UCSD-AML1 (cell line): ENCODE measurements around the gene IL12A.

Source experiments
- DNase-seq: peaks from one replicate; lab custom pipeline; 2025; ENCODE audit not compliant: unreplicated experiment; lab: John Stamatoyannopoulos, UW

IL12A gene

GRCh38 chr3:159988617-159989271, at the start of gene IL12A:
TSS of gene IL12A (plus strand) at chr3:159988835.
- DNase-seq, result peak; percentile 76

- DNase-seq, result no peak
These were observed 47.3 kb upstream of the IL12A start for GRCh38 chr3:159941038-159942000.

- DNase-seq, result no peak
These were observed 43.9 kb upstream of the IL12A start for GRCh38 chr3:159944781-159945180.

GRCh38 chr3:159945930-159946329, 42.7 kb upstream of the IL12A start:
- DNase-seq, result no peak

GRCh38 chr3:159947220-159947619, 41.4 kb upstream of the IL12A start:
- no peak for DNase-seq

- no peak for DNase-seq
These were observed 40.0 kb upstream of the IL12A start for GRCh38 chr3:159948429-159949144.

GRCh38 chr3:159950156-159950898, 38.3 kb upstream of the IL12A start:
- DNase-seq, result no peak

GRCh38 chr3:159951540-159951939, 37.1 kb upstream of the IL12A start:
- no peak for DNase-seq

- DNase-seq, result no peak
These were observed 35.1 kb upstream of the IL12A start for GRCh38 chr3:159953325-159954085.

GRCh38 chr3:159960188-159961148, 28.2 kb upstream of the IL12A start:
- no peak for DNase-seq

GRCh38 chr3:159964166-159964973, 24.3 kb upstream of the IL12A start:
- DNase-seq, result no peak

- no peak for DNase-seq
These were observed 17.3 kb upstream of the IL12A start for GRCh38 chr3:159971311-159971710.

GRCh38 chr3:159977295-159977694, 11.3 kb upstream of the IL12A start:
- no peak for DNase-seq

GRCh38 chr3:159978353-159978752, 10.3 kb upstream of the IL12A start:
- no peak for DNase-seq

GRCh38 chr3:159978918-159979703, 9.5 kb upstream of the IL12A start:
- DNase-seq, result no peak

GRCh38 chr3:159982442-159982974, 6.1 kb upstream of the IL12A start:
- no peak for DNase-seq

- no peak for DNase-seq
These were observed 1.3 kb upstream of the IL12A start for GRCh38 chr3:159987291-159987711.
